HUES48 (cell line): ENCODE data around the gene ABL1.

ENCODE experiments used
- H3K27ac ChIP-seq: one replicate; pipeline ENCODE4 v1.7.0; 2013; ENCODE audit warnings: low read depth, low read length, inconsistent platforms
- H3K27me3 ChIP-seq: 2 replicates; pipeline ENCODE4 v1.6.1; 2013; ENCODE audit warnings: mild to moderate bottlenecking, low read length; ENCODE audit not compliant: control insufficient read depth, insufficient read depth
- H3K36me3 ChIP-seq: 2 replicates; pipeline ENCODE4 v1.6.1; 2013; ENCODE audit warnings: low read length; ENCODE audit not compliant: control insufficient read depth, insufficient read depth
- H3K4me1 ChIP-seq: 2 replicates; pipeline ENCODE4 v1.6.1; 2013; ENCODE audit warnings: mild to moderate bottlenecking, low read length; ENCODE audit not compliant: control insufficient read depth, insufficient read depth
- H3K4me3 ChIP-seq: 2 replicates; pipeline ENCODE4 v1.5.1; 2013; ENCODE audit warnings: mild to moderate bottlenecking, low read depth, low read length
- H3K9ac ChIP-seq: 2 replicates; pipeline ENCODE4 v1.6.1; 2013; ENCODE audit warnings: mild to moderate bottlenecking, low read depth, low read length, moderate library complexity
- H3K9me3 ChIP-seq: 2 replicates; pipeline ENCODE4 v1.6.1; 2013; ENCODE audit warnings: low read length; ENCODE audit not compliant: control insufficient read depth, insufficient read depth

The ABL1 gene

DNA sequence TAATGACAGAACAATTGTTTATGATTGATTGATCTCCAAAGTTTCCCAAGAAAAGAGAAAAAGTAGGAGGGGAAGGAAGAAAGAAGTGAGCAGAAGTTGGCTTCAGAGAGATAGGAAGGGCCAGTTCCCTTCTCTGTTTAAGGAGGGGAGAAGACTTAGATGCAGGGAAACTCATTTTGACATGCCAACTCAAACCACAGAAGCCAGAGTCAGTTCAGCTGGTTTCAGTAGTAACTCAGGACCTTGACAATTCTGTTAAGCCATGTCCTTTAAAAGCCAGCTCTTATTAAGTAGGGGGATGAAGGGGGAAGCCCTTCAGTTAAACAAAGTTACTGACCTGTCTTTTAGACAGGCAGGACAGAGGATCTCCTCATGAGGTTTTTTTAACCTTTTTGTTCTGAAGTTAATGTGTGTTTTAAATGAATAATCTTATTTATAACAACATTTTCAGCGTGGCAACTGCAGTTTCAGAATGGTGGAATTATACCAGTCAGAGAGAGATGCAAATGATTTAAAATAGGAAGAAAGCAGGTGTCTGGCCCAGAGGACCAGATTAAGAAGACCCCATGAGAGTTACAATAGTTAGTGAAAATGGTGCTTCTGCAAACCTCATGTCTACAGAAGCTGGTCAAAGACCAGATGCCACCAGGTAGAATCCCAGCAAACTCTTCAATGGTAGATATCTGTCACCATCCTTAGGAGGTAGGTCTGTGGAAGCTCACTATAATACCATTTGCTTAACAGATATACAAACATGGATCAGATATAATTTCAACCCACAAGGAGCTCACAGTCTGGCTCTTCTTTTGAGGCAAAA, 29.3 kb upstream of the ABL1 start:
- Histone ChIP-seq H3K27ac (no peak overlapping the region), H3K36me3 (no peaks in the 10 kb centered on the region), H3K4me1 (peaks cover 19% of the 10 kb centered on the region), H3K9ac (no peak overlapping the region), H3K9me3 (no peaks in the 10 kb centered on the region), H3K27me3 (no peaks in the 10 kb centered on the region), H3K4me3 (no peak overlapping the region)

DNA sequence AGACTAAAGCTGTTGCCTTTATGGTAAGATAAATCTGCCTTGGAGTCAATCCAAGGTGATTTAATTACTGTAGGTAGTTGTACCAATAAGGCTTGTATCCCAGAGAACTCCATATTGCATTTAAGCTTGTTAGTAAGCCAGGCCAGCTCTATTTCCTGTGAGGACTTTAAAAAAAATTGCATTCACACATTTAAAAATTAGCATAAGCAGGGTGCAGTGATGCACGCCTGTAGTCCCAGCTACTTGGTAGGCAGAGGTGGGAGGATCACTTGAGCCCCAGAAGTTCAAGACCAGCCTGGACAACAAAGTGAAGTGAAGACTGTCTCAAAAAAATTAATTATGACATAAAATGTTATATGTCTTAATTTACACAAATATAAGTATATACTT, 28.7 kb upstream of the ABL1 start:
- Histone ChIP-seq H3K9ac (no peak overlapping the region), H3K4me1 (peaks cover 19% of the 10 kb centered on the region), H3K36me3 (no peaks in the 10 kb centered on the region), H3K27ac (no peak overlapping the region), H3K27me3 (no peaks in the 10 kb centered on the region), H3K4me3 (no peak overlapping the region), H3K9me3 (no peaks in the 10 kb centered on the region)

DNA sequence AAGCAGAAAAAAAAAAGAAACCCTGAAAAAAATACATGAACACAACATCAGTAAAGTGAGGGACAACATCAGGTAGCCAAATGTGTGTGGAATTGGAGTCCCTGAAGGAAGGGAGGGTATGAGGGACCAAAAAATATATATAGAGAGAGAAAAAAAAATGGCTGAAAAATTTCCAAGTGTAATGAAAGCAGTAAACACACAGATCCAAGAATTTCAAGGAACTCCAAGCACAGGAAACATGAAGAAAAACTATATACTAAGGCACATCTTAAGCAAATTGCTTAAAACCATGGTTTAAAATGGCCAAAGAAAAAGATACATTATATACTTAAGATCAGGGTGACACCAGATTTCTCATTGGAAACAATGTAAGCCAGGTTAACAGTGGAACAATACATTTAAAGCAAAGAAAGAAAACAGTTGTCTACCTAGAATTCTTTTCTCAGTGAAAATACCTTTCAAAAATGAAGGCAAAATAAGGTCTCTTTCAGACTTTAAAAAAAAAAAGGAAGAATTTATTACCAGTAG, 24.4 kb upstream of the ABL1 start:
- Histone ChIP-seq H3K9ac (no peak overlapping the region), H3K27me3 (no peaks in the 10 kb centered on the region), H3K27ac (no peak overlapping the region), H3K36me3 (no peaks in the 10 kb centered on the region), H3K9me3 (no peaks in the 10 kb centered on the region), H3K4me3 (no peak overlapping the region), H3K4me1 (peaks cover 2% of the 10 kb centered on the region; the same call in 1 of the 2 replicates)

DNA sequence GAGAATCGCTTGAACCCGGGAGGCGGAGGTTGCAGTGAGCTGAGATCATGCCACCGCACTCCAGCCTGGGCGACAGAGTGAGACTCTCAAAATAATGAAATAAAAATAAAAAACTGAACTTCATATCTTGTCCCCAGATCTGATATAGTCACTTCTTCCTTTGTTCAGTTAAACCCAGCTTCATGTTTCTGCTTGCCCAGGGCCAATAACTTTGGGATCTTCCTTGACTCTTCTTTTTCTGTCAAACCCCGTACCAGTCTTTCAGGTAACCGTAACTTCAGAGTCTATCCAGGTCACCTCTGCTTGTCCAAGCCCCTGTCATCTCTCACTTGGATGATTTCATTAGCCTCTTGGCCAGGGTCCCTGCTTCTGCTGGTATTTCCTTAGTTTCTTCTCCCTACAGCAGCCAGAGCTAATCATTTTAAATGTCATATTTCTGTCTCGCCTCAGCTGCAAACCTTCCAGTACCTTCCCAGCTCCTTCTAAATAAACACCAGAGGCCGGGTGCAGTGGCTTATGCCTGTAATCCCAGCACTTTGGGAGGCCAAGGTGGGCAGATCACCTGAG, 19.7 kb upstream of the ABL1 start:
- H3K4me3 ChIP-seq, result no peak overlapping the region
- H3K9me3 ChIP-seq, result no peaks in the 10 kb centered on the region
- H3K27me3 ChIP-seq, result no peaks in the 10 kb centered on the region
- no peak overlapping the region for H3K27ac ChIP-seq
- no peak overlapping the region for H3K9ac ChIP-seq
- no peaks in the 10 kb centered on the region for H3K4me1 ChIP-seq
- H3K36me3 ChIP-seq, result no peaks in the 10 kb centered on the region

DNA sequence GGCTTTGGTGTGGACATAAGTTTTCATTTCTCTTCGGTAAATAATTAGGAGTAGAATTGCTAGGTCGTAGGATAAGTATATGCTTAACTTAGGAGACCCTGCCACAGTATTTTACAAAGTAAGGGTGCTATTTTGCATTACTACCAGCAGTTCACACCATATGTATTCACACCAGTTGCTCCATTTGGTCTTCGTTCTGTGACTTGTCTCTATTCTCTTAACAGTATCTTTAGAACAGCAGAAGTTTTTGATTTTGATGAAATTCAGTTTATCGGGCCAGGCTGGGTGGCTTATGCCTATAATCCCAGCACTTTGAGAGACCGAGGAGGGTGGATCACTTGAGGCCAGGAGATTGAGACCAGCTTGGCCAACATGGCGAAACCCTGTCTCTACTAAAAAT, 17.1 kb upstream of the ABL1 start:
- no peak overlapping the region for H3K4me3 ChIP-seq
- no peaks in the 10 kb centered on the region for H3K9me3 ChIP-seq
- H3K9ac ChIP-seq, result no peak overlapping the region
- H3K36me3 ChIP-seq, result no peaks in the 10 kb centered on the region
- H3K27ac ChIP-seq, result no peak overlapping the region
- no peaks in the 10 kb centered on the region for H3K27me3 ChIP-seq
- no peaks in the 10 kb centered on the region; the same call in 1 of the 2 replicates for H3K4me1 ChIP-seq

DNA sequence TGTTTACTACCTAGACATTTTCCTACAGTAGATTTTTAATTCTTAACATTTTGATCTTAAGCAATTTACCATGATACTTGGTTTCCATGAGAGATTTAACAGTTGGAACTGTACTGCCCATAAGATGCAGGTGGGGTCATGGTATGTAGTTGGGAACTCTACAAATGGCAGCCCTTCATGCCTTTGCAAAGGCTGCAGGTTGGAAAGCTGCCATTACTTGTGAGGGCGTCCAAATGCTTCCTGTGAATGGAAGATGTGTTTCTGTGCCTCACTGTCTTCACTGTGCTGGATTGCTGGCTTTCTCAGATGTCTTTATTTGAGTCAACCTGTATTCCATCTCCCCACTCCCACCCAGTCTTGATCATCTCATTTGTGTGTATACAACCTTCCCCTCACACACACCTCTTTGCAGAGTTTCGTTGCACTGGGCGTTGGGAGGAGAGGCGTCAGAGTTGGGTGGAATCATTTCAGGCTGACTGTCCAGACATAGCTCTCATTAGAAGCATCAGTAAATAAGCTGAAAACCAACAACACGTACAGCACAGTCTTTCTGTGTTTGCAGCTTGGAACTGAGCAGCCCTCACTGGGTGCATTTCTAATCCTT, 14.8 kb upstream of the ABL1 start:
- no peaks in the 10 kb centered on the region for H3K27me3 ChIP-seq
- no peak overlapping the region for H3K4me3 ChIP-seq
- no peak overlapping the region for H3K27ac ChIP-seq
- no peak overlapping the region for H3K9ac ChIP-seq
- no peaks in the 10 kb centered on the region for H3K9me3 ChIP-seq
- peaks cover 20% of the 10 kb centered on the region for H3K4me1 ChIP-seq
- H3K36me3 ChIP-seq, result no peaks in the 10 kb centered on the region

DNA sequence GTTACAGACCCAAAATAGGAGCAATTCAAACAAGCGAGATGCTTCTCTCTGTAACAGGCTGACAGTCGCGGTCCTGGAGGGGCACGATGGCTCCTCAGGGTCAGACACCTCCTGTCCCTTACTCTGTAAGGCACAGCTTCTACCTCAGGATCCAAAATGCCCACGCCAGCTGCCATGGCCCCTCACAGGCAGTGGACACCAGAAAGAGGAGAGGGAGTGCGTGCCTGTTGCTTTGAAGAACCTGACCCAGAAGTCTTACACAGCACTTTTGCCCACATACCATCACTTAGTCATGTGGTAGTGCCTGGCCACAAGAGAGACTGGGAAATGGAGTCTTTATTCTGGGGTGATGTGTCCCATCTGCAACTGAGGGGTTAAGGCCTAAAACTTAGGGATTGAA, 11.6 kb upstream of the ABL1 start:
- Histone ChIP-seq H3K9ac (no peak overlapping the region; the same call in 1 of the 2 replicates), H3K4me3 (no peak overlapping the region), H3K36me3 (no peaks in the 10 kb centered on the region), H3K27ac (peak overlapping the region; percentile 94), H3K27me3 (no peaks in the 10 kb centered on the region), H3K9me3 (no peaks in the 10 kb centered on the region), H3K4me1 (peaks cover 37% of the 10 kb centered on the region)

DNA sequence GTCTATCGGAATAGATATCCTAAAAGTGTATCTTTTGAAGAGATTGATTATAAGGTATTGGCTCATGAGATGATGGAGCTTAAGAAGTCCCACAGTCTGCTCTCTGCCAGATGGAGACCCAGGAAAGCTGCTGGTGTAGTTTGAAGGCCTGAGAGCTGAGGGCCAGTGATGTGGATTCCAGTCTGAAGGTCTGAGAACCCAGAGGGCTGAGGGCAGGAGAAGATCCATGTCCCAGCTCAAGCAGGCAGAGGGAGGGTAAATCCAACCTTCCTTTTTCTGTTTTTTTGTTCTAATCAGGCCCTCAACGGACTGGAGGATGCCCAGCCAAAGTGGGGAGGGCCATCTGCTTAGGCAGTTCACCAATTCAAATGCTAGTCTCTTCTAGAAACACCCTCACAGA, 11.0 kb upstream of the ABL1 start:
- H3K4me3 ChIP-seq, result peak overlapping the region; percentile 16
- peak overlapping the region; percentile 94 for H3K27ac ChIP-seq
- H3K36me3 ChIP-seq, result no peaks in the 10 kb centered on the region
- H3K27me3 ChIP-seq, result no peaks in the 10 kb centered on the region
- H3K9ac ChIP-seq, result no peak overlapping the region
- H3K9me3 ChIP-seq, result peaks cover 4% of the 10 kb centered on the region; the same call in 1 of the 2 replicates
- H3K4me1 ChIP-seq, result peaks cover 37% of the 10 kb centered on the region

DNA sequence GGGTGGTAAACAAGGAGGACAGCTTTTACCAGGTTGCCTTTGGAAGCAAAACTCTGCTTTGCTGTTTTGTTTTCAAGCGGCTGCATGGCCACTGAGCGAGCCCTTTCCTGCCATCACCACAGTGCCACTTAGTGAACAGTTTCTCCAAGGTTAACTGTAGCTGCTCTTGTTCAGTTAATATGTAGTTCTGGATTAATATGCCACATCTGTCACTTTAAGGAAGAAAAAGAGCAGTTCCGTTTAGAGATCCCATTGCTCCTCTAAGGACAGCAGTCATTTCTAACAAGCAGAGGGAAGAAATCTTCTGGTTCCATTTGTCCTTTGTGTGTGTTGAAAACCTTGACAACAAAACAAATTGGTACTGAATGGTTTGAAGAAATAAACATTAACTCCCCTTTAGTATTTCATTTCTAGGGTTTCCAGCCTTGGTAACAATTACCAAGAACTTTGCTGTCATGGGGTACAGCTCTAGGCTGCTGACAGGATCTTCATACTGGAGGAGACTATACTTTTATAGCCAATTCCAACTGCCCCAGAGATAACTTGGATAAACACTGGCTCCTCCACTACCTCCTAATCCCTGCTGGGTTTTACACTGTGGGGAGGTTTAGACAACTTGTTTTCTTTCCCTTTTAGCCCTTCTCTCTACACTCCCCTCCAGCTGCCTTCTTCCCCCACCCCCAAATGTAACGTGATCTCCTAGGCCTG, 10.3 kb upstream of the ABL1 start:
- peak overlapping the region; percentile 94 for H3K27ac ChIP-seq
- H3K36me3 ChIP-seq, result no peaks in the 10 kb centered on the region
- H3K9ac ChIP-seq, result peak overlapping the region; percentile 19; the same call in 1 of the 2 replicates
- peaks cover 4% of the 10 kb centered on the region; the same call in 1 of the 2 replicates for H3K9me3 ChIP-seq
- peaks cover 37% of the 10 kb centered on the region for H3K4me1 ChIP-seq
- peak overlapping the region; percentile 16 for H3K4me3 ChIP-seq
- H3K27me3 ChIP-seq, result no peaks in the 10 kb centered on the region

DNA sequence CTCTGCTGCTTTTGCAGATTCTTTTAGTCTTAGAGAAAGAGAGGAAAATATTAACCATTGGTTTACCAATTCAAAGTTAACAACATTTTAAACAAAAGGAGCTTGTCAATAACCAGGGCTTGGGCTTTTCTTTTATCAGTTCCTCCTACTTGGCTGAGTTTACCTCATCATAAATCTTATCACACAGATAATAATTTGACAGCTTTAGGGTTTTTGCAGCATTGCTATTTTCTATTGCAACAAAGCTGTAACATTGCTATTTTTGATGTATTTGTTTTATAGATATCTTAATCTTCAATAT, 9.8 kb upstream of the ABL1 start:
- peak overlapping the region; percentile 94 for H3K27ac ChIP-seq
- no peaks in the 10 kb centered on the region for H3K36me3 ChIP-seq
- no peaks in the 10 kb centered on the region for H3K27me3 ChIP-seq
- peaks cover 4% of the 10 kb centered on the region; the same call in 1 of the 2 replicates for H3K9me3 ChIP-seq
- no peak overlapping the region for H3K9ac ChIP-seq
- H3K4me3 ChIP-seq, result peak overlapping the region; percentile 16
- peaks cover 40% of the 10 kb centered on the region for H3K4me1 ChIP-seq
